CD4-positive, alpha-beta memory T cell (primary cell): ENCODE results near the gene NPPA. TPM values are rescaled to one million over a fixed set of nuclear protein-coding genes. Genes with fewer than 3 reads are reported as not detected.

Experiments
- CTCF ChIA-PET: fragments of 350-600 bp; sonication (Branson Sonifier 250); formaldehyde crosslinking; loops from one replicate; lab custom pipeline; 2021; ENCODE audit warnings: inconsistent platforms; ENCODE audit not compliant: partially characterized antibody; lab: Charles Lee
- POLR2A ChIA-PET: fragments of 350-600 bp; sonication (Branson Sonifier 250); formaldehyde crosslinking; loops from one replicate; lab custom pipeline; 2021; ENCODE audit not compliant: partially characterized antibody; lab: Charles Lee
- DNase-seq, 5 donors: peaks; one replicate each; pipeline versions ENCODE4 v3.0.0 to v3.0.0-alpha.2; 2020 to 2022; ENCODE audit warnings: mixed read lengths in 1 of 5
- H3K27ac ChIP-seq: one replicate; pipeline ENCODE4 v1.7.0; 2013; ENCODE audit warnings: low read depth, low read length
- H3K27me3 ChIP-seq: 2 replicates; pipeline ENCODE4 v1.7.0; 2013; ENCODE audit warnings: mild to moderate bottlenecking, low read length, moderate library complexity; ENCODE audit not compliant: insufficient read depth
- H3K36me3 ChIP-seq: 2 replicates; pipeline ENCODE4 v1.7.0; 2013; ENCODE audit warnings: mild to moderate bottlenecking, low read length, moderate library complexity; ENCODE audit not compliant: insufficient read depth
- H3K4me1 ChIP-seq: 2 replicates; pipeline ENCODE4 v1.7.0; 2013; ENCODE audit warnings: mild to moderate bottlenecking, low read length, moderate library complexity; ENCODE audit not compliant: insufficient read depth
- H3K4me3 ChIP-seq, 2 donors: one replicate each; pipeline ENCODE4 v1.7.0; 2013; ENCODE audit warnings: low read length in 2 of 2, mild to moderate bottlenecking in 1 of 2
- H3K9me3 ChIP-seq, 2 donors: one replicate each; pipeline ENCODE4 v1.7.0; 2013; ENCODE audit warnings: low read length in 2 of 2, control low read depth in 1 of 2; ENCODE audit not compliant: control insufficient read depth in 1 of 2
- H3K27ac Mint-ChIP-seq, 7 donors: one replicate each; pipeline ENCODE4 v1.8.0; 2020 to 2021; ENCODE audit warnings: mixed read lengths in 7 of 7, mild to moderate bottlenecking in 6 of 7, inconsistent platforms in 3 of 7, moderate library complexity in 3 of 7
- H3K27me3 Mint-ChIP-seq, 2 donors: one replicate each; pipeline ENCODE4 v1.8.0; 2020 to 2021; ENCODE audit warnings: mixed read lengths in 2 of 2
- H3K36me3 Mint-ChIP-seq, 2 donors: one replicate each; pipeline ENCODE4 v1.8.0; 2020 to 2021; ENCODE audit warnings: mixed read lengths in 2 of 2, inconsistent platforms in 1 of 2, mild to moderate bottlenecking in 1 of 2
- H3K4me1 Mint-ChIP-seq, 4 donors: one replicate each; pipeline ENCODE4 v1.8.0; 2020 to 2021; ENCODE audit warnings: mixed read lengths in 4 of 4, mild to moderate bottlenecking in 1 of 4
- H3K4me3 Mint-ChIP-seq, 8 donors: one replicate each; pipeline ENCODE4 v1.8.0; 2020 to 2021; ENCODE audit warnings: mixed read lengths in 8 of 8, mild to moderate bottlenecking in 7 of 8, moderate library complexity in 6 of 8, inconsistent platforms in 3 of 8
- H3K9me3 Mint-ChIP-seq, 8 donors: one replicate each; pipeline ENCODE4 v1.8.0; 2020 to 2021; ENCODE audit warnings: mixed read lengths in 8 of 8, mild to moderate bottlenecking in 5 of 8, inconsistent platforms in 3 of 8, moderate library complexity in 1 of 8
- intact Hi-C: fragments of 100-400 bp; cut with micrococcal nuclease; formaldehyde crosslinking; loops from one replicate; pipeline ENCODE4 v1.15.1; 2023
- polyA plus RNA-seq, 2 donors: library from polyadenylated mRNA; unstranded; fragments of 300-500 nt; fragmentation: Illumina TruSeq; gene quantifications; one replicate each; pipeline ENCODE4 v1.2.3, GENCODE V29; 2021
- total RNA-seq, 2 experiments: library from RNA; stranded (reverse); gene quantifications; one replicate each; pipeline ENCODE4 v1.2.3, GENCODE V29; 2021

Gene NPPA
- total and polyA plus RNA-seq, 4 experiments from 2014 or later, result not detected

- Histone ChIP-seq H3K27ac (no peak overlapping the region), H3K4me3 (no peak overlapping the region), H3K9me3 (no peaks in the 10 kb centered on the region), H3K4me1 (no peaks in the 10 kb centered on the region), H3K27me3 (no peaks in the 10 kb centered on the region), H3K36me3 (no peaks in the 10 kb centered on the region)
- CTCF ChIA-PET, result interaction anchor here (0.5 kb wide), 1 partner anchor 18 kb away, joined by 3 read pairs; no protein-coding TSS in a partner anchor
- no peak overlapping the region for H3K4me3 Mint-ChIP-seq
- peaks cover 10 to 12% of the 10 kb centered on the region in 2 donors for H3K27me3 Mint-ChIP-seq
- H3K36me3 Mint-ChIP-seq, result no peaks in the 10 kb centered on the region
- H3K9me3 Mint-ChIP-seq, result no peaks in the 10 kb centered on the region
- H3K4me1 Mint-ChIP-seq, result no peaks in the 10 kb centered on the region
- H3K27ac Mint-ChIP-seq, result no peak overlapping the region
- DNase-seq, result no peak
- intact Hi-C loops, result no loop called here
- POLR2A ChIA-PET, result no interaction called here
Measured at GRCh38 chr1:11886986-11887665, 39.5 kb upstream of the NPPA start.

GRCh38 chr1:11885916-11886315, 38.3 kb upstream of the NPPA start:
- H3K4me3 Mint-ChIP-seq, result no peak overlapping the region
- Histone ChIP-seq H3K27me3 (no peaks in the 10 kb centered on the region), H3K27ac (no peak overlapping the region), H3K9me3 (no peaks in the 10 kb centered on the region), H3K4me1 (no peaks in the 10 kb centered on the region), H3K4me3 (no peak overlapping the region), H3K36me3 (no peaks in the 10 kb centered on the region)
- DNase-seq, result no peak
- H3K9me3 Mint-ChIP-seq, result no peaks in the 10 kb centered on the region
- ChIA-PET POLR2A (no interaction called here), CTCF (no interaction called here)
- no peaks in the 10 kb centered on the region for H3K36me3 Mint-ChIP-seq
- no peaks in the 10 kb centered on the region for H3K4me1 Mint-ChIP-seq
- H3K27me3 Mint-ChIP-seq, result peaks cover 10 to 14% of the 10 kb centered on the region in 2 donors
- no peak overlapping the region for H3K27ac Mint-ChIP-seq
- intact Hi-C loops, result no loop called here

GRCh38 chr1:11882814-11883538, 35.4 kb upstream of the NPPA start:
- Mint-ChIP-seq H3K27ac (no peak overlapping the region), H3K27me3 (peaks cover 10 to 20% of the 10 kb centered on the region in 2 donors), H3K36me3 (no peaks in the 10 kb centered on the region), H3K4me3 (no peak overlapping the region), H3K9me3 (no peaks in the 10 kb centered on the region), H3K4me1 (no peaks in the 10 kb centered on the region)
- POLR2A ChIA-PET, result no interaction called here
- CTCF ChIA-PET, result no interaction called here
- Histone ChIP-seq H3K36me3 (no peaks in the 10 kb centered on the region), H3K4me1 (no peaks in the 10 kb centered on the region), H3K27me3 (no peaks in the 10 kb centered on the region), H3K9me3 (no peaks in the 10 kb centered on the region), H3K27ac (no peak overlapping the region), H3K4me3 (no peak overlapping the region)
- DNase-seq, result no peak
- intact Hi-C loops, result no loop called here

GRCh38 chr1:11881749-11882441, 34.3 kb upstream of the NPPA start:
- Mint-ChIP-seq H3K27me3 (peaks cover 10 to 20% of the 10 kb centered on the region in 2 donors), H3K9me3 (no peaks in the 10 kb centered on the region), H3K4me3 (no peak overlapping the region), H3K27ac (no peak overlapping the region), H3K4me1 (no peaks in the 10 kb centered on the region), H3K36me3 (no peaks in the 10 kb centered on the region)
- no peaks in the 10 kb centered on the region for H3K36me3 ChIP-seq
- DNase-seq, result no peak
- H3K4me1 ChIP-seq, result no peaks in the 10 kb centered on the region
- POLR2A ChIA-PET, result no interaction called here
- CTCF ChIA-PET, result no interaction called here
- H3K4me3 ChIP-seq, result no peak overlapping the region
- no peaks in the 10 kb centered on the region for H3K9me3 ChIP-seq
- no peaks in the 10 kb centered on the region for H3K27me3 ChIP-seq
- intact Hi-C loops, result no loop called here
- no peak overlapping the region for H3K27ac ChIP-seq

GRCh38 chr1:11880911-11881748, 33.5 kb upstream of the NPPA start:
- no peak overlapping the region for H3K27ac ChIP-seq
- Mint-ChIP-seq H3K4me3 (no peak overlapping the region), H3K27ac (no peak overlapping the region), H3K9me3 (no peaks in the 10 kb centered on the region), H3K4me1 (no peaks in the 10 kb centered on the region), H3K27me3 (peaks cover 12 to 23% of the 10 kb centered on the region in 2 donors), H3K36me3 (no peaks in the 10 kb centered on the region)
- no peaks in the 10 kb centered on the region for H3K27me3 ChIP-seq
- ChIA-PET POLR2A (no interaction called here), CTCF (no interaction called here)
- DNase-seq, result no peak
- no peaks in the 10 kb centered on the region for H3K36me3 ChIP-seq
- intact Hi-C loops, result no loop called here
- H3K4me3 ChIP-seq, result no peak overlapping the region
- no peaks in the 10 kb centered on the region for H3K4me1 ChIP-seq
- no peaks in the 10 kb centered on the region for H3K9me3 ChIP-seq

GRCh38 chr1:11880181-11880575, 32.6 kb upstream of the NPPA start:
- H3K27me3 Mint-ChIP-seq, result peaks cover 15 to 18% of the 10 kb centered on the region in 2 donors
- Histone ChIP-seq H3K36me3 (no peaks in the 10 kb centered on the region), H3K27me3 (no peaks in the 10 kb centered on the region), H3K4me3 (no peak overlapping the region), H3K4me1 (no peaks in the 10 kb centered on the region), H3K27ac (no peak overlapping the region), H3K9me3 (no peaks in the 10 kb centered on the region)
- H3K27ac Mint-ChIP-seq, result no peak overlapping the region
- CTCF ChIA-PET, result interaction anchor here (1.1 kb wide), 1 partner anchor 382 kb away, joined by 3 read pairs; no protein-coding TSS in a partner anchor
- POLR2A ChIA-PET, result no interaction called here
- H3K4me1 Mint-ChIP-seq, result no peaks in the 10 kb centered on the region
- intact Hi-C loops, result no loop called here
- no peaks in the 10 kb centered on the region for H3K9me3 Mint-ChIP-seq
- no peak for DNase-seq
- H3K4me3 Mint-ChIP-seq, result no peak overlapping the region
- H3K36me3 Mint-ChIP-seq, result no peaks in the 10 kb centered on the region
